ENCODE measurements around the gene VPS8. TPM values are rescaled to one million over a fixed set of nuclear protein-coding genes. Genes with fewer than 3 reads are reported as not detected.

Gene VPS8
- total RNA-seq, 1 donor from 2014 or later = 38.9 TPM

DNA sequence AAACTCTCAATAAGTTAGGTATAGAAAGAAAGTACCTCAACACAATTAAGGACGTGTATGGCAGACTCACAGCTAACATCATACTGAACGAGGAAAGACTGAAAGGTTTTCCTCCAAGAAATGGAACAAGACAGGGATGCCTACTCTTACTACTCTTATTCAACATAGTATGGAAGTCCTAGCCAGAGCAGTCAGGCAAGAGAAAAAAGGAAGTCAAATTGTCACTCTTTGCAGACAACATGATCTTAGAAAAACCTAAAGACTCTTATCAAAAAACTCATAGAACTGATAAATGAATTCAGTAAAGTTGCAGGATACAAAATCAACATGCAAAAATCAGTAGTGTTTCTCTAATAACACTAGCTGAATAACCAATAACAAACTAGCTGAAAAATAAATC lies 244.9 kb downstream of the VPS8 start:
- no peak for DNase-seq (ENCODE audit: low read depth in 2 of 2)

DNA sequence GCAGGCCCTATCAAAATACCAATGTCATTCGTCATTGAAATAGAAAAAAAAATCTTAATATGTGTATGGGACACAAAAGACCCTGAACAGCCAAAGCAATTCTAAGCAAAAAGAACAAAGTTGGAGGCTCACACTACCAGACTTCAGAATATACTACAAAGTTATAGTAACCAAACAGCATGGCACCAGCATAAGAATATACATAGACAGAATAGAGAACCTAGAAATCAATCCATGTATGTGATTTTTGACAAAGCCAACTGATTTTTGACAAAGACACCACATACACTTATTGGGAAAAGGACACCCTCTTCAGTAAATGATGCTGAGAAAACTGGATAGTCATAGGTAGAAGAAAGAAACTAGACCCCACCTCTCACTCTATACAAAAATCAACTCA lies 245.9 kb downstream of the VPS8 start:
- DNase-seq (ENCODE audit: low read depth in 2 of 2) = no peak

DNA sequence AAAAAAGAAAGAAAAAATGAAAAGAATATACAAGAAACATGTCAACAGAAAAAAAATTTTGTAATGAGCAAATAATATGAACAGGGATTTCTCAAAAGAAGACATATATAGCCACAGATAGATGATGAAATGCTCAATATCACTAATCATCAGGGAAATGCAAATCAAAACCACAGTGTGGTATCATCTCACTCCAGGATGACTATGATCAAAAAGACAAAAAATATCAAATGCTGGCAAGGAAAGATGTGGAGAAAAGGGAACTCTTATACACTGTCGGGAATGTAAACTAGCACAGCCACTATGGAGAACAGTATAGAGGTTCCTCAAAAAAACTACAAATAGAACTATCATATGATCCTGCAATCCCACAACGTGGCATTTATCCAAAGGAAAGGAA lies 246.8 kb downstream of the VPS8 start:
- DNase-seq (ENCODE audit: low read depth in 2 of 2) = no peak

DNA sequence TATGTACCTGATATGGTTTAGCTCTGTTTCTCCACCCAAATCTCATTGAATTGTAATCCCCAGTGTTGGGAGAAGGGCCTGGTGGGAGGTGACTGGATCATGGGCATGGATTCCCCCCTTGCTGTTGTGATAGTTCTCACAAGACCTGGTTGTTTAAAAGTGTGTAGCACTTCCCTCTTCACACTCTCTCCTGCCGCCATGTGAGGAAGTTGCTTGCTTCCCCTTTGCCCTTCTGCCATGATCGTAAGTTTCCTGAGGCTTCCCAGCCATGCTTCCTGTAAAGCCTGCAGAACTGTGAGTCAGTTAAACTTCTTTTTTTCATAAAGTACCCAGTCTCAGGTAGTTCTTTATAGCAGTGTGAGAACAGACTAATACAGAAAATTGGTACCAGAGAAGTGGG lies 247.8 kb downstream of the VPS8 start:
- peak in 1 of 2 donors; percentile 15 for DNase-seq (ENCODE audit: low read depth in 2 of 2)

DNA sequence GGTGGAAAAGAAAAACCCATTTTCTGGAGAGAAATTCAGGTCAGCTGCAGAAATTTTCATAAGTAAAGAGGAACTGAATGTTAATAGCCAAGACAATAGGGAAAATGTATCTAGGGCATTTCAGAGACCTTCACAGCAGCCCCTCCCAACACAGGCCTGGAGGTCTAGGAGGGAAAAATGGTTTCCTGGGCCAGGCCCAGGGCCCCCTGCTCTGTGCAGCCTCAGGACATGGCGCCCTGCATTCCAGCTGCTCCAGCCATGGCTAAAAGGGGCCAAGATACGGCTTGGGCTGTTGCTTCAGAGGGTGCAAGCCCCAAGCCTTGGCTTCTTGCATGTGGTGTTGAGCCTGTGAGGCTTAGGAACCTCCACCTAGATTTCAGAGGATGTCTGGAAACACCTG lies 248.7 kb downstream of the VPS8 start:
- DNase-seq (ENCODE audit: low read depth in 2 of 2) = no peak

DNA sequence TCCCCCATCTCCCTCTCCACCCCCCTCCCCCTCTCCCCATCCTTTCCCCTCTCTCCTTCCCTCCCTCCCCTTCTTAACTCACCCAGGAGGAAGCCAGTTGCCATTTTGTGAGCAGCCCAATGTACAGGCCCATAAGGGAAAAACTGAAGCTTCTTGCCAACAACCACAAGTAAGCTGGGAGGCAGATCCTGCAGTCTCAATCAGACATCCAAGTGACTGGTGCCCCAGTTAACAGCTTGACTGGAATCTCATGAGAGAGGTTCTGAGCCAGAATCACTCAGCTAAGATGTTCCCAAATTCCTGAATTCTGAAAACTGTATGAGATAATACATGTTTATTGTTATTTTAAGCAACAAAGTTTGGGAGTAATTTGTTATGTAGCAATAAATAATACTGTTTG lies 250.2 kb downstream of the VPS8 start:
- no peak for DNase-seq (ENCODE audit: low read depth in 2 of 2)

DNA sequence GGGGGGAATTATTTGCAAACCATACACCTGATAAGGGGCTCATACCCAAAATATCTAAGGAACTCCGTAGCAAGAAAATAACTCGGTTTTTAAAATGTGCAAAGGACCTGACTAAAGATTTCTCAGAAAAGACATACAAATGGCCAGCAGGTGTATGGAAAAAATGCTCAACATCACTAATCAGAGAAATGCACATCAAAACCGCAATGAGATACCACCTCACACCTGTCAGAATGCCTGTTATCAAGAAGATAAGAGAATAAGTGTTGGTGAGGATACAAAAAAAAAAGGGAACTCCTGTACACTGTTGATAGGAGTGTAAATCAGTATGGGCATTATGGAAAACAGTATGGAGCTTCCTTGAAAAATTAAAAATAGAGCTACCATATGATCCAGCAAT lies 251.5 kb downstream of the VPS8 start:
- no peak for DNase-seq (ENCODE audit: low read depth in 2 of 2)

DNA sequence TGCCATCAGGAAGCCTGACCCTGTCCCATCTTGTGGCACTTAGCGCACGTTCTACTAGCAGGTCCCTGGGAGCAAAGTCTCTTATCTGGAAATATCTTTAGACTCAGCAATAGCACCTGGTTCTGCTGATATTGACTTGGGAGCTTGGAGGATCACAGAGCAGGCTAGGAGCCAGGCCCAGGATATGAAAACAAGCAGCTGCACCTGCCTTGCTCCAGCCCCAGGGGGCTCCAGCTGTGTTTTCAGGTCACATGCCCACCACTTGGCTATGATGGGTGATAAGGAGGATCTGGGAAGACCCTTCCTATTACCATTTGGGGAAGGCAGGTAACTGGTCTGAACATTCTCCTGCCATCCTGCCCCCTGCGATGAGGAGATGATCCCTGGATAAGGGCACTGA lies 253.1 kb downstream of the VPS8 start:
- no peak for DNase-seq (ENCODE audit: low read depth in 2 of 2)

DNA sequence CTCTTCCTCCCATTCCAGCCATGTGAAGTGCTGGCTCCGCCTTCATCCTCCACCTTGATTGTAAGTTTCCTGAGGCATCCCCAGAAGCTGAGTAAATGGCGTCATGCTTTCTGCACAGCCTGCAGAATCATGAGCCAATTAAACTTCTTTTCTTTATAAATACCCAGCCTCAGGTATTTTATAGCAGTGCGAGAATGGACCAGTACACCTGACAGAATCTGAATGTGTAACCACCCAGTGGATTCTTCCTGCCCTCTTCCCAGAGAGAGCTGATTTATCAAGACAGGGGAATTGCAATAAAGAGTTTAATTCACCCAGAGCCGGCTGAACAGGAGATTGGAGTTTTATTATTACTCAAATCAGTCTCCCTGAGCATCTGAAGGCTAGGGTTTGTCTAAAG lies 254.3 kb downstream of the VPS8 start:
- no peak for DNase-seq (ENCODE audit: low read depth in 2 of 2)

DNA sequence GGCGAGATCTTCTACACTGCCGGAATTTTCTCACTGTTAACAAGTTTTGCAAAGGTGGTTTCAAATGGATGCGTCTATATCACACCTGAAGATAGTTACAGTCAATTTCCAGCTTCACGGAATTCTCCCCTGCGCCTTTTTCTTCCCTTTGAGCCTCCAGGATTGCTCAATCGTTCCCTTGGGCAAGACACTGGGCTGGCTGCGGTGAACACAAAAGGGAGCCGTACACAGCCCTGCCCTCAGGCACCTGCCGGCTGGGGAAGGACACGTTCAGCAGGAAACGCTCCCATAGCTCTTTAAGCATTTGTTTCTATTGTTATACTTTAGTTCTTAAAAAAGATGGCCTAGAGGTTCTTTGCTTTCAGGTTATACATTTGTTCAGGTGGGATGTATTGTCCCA lies 255.2 kb downstream of the VPS8 start:
- no peak for DNase-seq (ENCODE audit: low read depth in 2 of 2)

DNA sequence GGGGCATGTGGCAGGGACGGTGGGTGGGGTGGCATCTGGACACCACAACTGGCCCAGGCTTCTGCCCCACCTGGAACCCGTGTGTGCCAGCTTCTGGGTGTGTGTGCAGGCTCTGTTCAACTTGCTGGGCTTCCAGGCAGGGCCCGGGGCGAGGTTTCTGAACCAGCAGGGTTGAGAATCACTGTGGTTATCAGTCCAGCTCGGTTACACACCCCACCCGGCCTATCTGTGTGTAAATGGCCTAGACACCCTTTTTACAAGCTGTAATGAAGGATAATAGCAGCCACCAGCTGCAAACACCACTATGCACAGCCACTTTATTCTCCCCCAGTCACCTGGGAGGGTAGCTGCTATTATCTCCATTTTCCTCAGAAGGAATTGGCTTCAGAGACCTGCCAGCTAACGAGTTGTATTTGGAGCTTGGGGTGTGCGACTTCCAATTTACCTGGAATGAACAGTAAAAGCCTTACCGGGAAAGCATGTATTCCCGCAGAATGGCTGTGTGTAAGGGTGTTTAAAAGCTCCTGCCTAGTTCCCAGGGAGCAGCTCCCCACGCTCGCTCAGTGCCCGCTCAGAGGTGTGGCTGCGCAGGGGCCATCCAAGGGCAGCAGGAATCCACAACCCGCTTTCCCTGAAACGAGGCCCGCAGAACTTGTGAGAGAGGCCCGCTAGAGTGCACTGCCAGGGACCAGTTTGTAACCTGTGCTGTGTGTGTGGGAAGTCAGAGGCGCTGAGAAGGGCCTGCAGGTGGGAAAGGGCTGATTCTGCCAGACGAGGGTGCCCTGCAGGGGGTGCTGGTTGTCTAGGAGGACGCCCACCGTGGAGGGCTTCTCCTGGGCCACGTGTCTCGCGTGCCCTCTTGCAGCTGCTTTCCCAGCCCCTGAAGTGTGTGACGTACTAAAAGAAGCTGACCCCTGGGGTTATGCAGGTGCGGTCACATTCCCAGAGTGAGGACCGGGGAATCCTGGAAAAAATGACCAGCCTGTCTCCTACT lies 257.4 kb downstream of the VPS8 start:
- DNase-seq (ENCODE audit: low read depth in 2 of 2) = no peak

DNA sequence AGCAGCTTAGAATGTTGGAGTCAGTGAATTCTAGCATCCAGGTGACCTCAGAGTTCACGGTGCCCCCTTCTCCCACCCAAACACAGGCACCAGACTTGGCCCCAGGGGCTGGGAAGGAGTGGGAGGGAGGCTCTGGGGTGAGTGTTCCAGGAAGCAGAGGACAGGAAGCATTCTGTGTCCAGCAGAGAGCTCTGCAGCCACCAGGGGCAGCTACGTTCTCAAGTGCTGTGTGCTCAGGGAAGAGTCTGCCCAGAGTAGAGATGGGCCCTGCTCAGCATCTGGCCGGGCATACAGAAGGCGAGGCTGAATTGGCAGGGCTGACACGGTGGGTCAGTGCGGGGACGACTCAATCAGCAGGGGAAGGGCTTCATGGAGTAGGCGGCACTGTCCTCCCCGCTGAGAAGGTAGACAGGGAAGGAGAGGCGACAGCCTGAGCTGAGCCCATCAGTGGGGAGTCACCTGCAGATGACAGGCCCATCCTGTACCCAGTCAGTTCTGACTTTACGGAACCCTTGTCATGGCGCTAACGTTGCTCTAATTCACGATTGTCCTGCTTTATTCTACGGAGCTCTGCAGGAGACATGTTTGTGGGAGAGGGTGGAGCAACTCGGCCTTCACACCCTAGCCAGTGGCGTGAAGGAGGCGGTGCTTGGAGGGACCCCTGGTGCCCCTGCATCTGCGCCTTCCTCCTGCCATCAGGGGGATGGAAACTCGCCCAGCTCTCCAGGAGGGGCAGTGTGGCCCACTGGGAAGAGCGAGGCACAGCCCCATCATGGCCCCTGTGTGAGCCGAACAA lies 258.7 kb downstream of the VPS8 start:
- DNase-seq (ENCODE audit: low read depth in 2 of 2) = peak; percentile 30 to 33

DNA sequence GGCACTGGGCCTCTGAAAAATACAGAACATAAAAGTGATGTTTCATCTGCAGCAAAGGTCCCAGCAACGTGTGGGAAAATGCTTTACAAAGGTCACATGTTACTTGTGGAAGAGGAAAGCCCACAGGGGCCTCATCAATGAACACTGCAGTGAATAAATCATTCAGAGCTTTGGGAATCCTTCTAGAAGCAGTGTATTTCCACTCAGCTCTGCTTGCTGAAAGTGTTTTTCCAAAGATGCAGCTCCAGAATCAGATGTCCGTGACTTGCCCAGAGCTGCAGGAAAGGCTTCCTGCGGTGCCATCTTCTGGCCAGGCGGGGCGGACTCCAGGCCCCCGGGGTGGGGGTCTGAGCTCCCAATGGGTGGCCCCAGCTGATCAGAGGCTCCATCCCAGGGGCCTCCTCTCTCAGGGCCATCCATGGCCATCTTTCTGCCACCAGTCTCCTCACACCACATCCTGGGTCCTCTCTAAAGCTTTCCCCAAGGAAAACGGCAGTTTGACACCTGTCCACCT lies 259.4 kb downstream of the VPS8 start:
- peak in 1 of 2 donors; percentile 13 for DNase-seq (ENCODE audit: low read depth in 2 of 2)

DNA sequence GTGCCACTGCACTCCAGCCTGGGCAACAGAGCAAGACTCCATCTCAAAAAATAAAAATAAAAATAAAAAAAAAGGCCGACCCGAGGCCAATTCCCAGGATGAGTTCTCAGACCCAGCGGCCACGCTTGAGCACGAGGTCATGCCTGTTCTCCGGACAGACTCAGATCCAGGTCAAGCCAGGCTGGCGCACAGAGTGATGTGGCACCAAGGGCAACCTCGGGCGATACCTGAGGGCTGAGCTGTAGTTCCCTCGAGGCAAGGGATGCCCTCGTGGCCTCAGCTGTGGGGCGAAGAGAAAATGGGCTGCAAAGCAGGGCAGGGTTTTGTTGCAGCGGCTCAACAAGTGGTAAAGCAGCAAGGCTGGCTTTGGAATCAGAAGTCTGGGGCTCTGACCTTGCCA lies 263.6 kb downstream of the VPS8 start:
- DNase-seq (ENCODE audit: low read depth in 2 of 2) = no peak

DNA sequence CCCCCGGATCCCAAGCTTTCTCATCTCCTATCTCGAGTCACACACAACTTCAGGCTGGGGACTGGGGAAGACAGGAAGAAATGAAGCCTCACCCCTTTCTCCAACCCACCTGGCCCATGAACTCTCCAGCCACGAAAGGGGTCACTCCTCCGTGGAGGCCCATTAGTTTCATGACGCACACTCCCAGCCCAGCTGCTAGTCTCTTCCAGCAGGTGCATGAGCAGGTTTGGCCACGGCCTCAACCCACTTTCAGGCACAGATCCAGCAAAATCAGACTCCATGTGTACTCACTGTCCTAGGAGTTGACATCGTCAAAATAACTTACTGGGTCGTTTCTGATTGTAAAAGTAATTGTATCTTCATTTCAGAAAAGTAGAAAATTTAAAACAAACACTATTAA lies 264.3 kb downstream of the VPS8 start:
- DNase-seq (ENCODE audit: low read depth in 2 of 2) = no peak

DNA sequence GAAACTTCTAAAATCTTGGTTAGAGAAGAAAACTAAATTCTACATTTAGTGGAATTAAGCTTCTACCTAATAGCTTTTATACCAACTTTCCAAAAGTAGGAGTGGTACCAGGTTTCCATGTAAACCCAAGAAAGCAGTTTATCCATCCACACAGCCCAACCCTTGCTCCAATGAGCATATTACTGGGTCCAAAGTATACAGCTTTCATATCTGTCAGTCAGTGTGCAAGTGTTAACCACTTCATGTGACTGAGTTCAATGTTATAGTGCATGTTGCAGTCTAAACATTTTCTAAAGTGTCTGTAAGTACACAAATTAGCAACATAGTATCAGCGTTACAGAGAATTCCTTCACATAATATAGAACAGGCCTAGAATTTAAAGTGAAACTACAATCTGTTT lies 267.7 kb downstream of the VPS8 start:
- DNase-seq (ENCODE audit: low read depth in 2 of 2) = no peak

DNA sequence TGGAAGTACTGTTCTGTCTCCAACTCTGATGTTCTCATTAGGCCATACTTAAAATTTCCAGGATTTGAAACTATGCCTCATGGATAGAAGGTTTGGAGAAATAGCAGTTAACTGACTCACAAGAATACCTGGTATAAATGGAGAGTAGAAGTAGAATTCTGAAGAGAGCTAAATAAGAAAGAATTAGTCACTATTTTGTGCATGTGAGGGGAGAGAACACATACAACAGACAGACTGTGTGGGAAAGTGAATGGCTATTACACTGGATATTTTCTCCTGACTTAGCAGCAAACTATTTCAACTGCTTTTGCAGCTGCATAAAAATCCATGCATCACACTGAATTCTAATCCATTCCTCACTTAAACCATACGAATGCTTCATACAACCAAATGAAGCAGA lies 269.6 kb downstream of the VPS8 start:
- DNase-seq (ENCODE audit: low read depth in 2 of 2) = no peak

DNA sequence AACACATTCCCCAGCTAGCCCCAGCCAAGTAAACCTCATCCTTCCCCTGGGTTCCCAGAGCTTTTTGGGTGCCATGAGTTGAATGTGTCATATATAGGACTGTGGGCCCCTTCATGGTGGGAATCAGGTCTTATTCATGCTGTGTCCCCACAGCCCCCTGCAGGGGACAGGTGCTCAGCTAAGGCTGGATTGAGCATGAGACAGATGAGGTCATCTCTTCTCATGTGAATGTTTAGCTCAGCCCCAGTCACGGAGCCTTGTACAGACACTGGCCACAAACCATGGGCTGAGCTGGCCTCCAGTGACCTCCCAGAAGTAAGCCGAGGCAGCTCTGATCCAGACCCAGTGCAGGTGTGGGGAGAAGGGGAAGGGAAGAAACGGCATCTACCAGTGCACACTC lies 270.2 kb downstream of the VPS8 start:
- no peak for DNase-seq (ENCODE audit: low read depth in 2 of 2)

DNA sequence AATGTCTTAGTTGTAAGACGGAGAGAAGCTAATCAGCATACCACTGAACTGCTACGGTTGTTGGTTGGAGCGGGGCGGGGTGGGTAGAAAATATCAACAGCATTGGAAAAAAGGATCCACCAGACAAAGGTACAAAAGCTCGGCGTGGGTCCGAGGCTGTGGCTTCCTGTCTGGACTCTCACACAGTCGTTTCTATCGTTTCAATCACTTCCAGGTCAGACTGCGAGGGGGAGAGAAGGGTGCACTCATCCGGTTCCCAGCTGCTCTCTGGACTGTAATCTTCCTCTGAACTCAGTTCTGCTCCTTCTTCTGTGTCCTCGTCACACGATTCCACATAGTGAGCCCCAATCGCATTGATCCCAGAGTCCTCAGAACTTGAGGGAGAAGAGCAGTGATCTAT lies 270.9 kb downstream of the VPS8 start:
- DNase-seq (ENCODE audit: low read depth in 2 of 2) = no peak

DNA sequence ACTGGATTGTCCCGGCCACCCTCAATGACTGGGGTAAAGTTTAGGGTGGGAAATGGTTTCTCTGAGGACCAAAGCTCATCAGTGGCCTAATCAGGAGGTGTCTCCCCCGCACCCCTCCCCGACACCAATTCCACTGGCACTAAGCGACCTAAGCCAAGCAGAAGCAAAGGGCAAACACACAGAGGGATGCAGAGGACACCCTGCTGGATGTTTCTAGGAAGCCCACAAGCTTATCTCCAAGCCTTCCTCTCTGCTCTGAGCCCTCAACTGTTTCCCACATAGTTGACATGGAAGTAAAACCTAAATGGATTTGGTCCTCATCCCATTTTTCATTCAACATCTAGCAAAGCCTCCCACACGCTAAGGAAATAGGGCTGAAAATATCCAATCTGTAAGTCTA lies 272.4 kb downstream of the VPS8 start:
- DNase-seq (ENCODE audit: low read depth in 2 of 2) = no peak

DNA sequence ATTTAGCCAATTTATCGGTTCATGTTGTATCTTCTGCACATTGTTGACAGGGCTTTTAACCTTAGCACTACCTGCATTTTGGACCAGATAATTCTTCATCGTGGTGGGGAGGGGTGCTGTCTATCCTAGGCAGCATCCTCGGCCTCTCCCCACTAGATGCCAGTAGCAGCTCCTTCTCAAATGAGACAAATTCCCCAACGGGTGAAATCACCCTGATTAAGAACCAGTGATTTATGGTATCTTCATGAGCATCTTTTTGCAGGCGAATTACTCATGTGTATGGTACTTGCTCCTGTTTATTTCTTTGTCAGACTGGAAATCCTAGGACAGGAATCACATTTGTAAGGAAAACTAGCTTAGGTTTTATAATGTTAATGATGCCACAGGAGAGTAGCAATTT lies 272.9 kb downstream of the VPS8 start:
- DNase-seq (ENCODE audit: low read depth in 2 of 2) = no peak

DNA sequence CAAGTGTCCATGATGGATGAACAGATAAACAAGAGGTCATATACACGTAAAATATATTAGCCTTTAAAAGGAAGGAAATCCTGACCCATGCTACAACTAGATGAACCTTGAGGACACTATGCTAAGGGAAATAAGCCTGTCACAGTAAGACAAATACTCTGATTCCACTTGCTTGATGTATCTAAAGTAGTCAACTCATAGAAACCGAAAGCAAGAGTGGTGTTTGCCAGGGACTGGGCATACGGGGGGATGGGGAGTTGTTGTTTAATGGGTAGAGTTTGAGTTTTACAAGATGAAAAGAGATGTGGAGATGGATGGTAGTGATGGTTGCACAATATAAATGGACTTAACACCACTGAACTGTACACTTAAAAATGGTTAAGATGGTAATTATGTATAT lies 275.5 kb downstream of the VPS8 start:
- DNase-seq (ENCODE audit: low read depth in 2 of 2) = no peak

DNA sequence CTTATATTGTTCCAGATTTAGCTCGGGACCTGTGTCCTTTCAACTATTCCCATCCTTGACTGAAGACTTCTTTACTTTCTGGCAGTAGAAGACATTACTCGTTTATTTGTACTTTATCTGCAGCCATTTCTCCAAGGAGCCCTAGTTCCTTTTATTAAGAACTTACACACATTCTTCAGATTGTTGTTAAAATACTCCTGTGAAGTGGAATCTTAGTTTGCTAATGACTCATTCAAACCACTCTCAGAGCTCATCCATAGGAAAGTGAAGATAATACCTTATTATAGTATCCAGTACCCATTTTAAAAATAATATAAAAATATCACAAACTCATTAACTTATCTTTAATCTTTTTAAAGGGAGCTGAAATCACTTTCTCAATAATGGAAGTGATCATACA lies 277.4 kb downstream of the VPS8 start:
- DNase-seq (ENCODE audit: low read depth in 2 of 2) = no peak
